K562 (cell line): ENCODE measurements around the gene ITK. TPM values are rescaled to one million over a fixed set of nuclear protein-coding genes. Genes with fewer than 3 reads are reported as not detected.
A peak's percentile ranks its signal among the peaks of the same experiment; 100 is the strongest.

Source experiments
- CBFA2T3 ChIP-seq: fragments of 450-650 bp; IDR thresholded peaks from 2 replicates; pipeline ENCODE4 v1.6.1; 2017
- ELF1 ChIP-seq: fragments of 200-800 bp; sonication (Bioruptor generic); IDR thresholded peaks from 2 replicates; pipeline ENCODE4 v1.6.1; 2016; ENCODE audit warnings: missing genetic modification characterization, missing compliant biosample characterization
- ETV5 ChIP-seq: sonication (generic); formaldehyde crosslinking; IDR thresholded peaks from 2 replicates; pipeline ENCODE4 v1.4.0; 2020; ENCODE audit warnings: low read depth, mild to moderate bottlenecking, missing genetic modification reagents
- GTF2E2 ChIP-seq: fragments of 200-800 bp; sonication (Bioruptor generic); IDR thresholded peaks from 2 replicates; pipeline ENCODE4 v1.6.1; 2016; ENCODE audit warnings: missing genetic modification characterization, missing compliant biosample characterization
- HDAC3 ChIP-seq: fragments of 450-650 bp; IDR thresholded peaks from 2 replicates; pipeline ENCODE4 v1.6.1; 2018; ENCODE audit warnings: borderline replicate concordance, mild to moderate bottlenecking, moderate library complexity; ENCODE audit not compliant: partially characterized antibody
- HNRNPLL ChIP-seq: fragments of 200-400 bp; formaldehyde crosslinking; IDR thresholded peaks from 2 replicates; pipeline ENCODE4 v1.6.1; 2017; ENCODE audit warnings: low read length, low read depth, mild to moderate bottlenecking; ENCODE audit not compliant: poor library complexity, severe bottlenecking
- KDM4B ChIP-seq, 2 experiments: fragments of 450-650 bp in 1 of 2; sonication (generic) in 1 of 2; IDR thresholded peaks; 2 replicates each; pipeline ENCODE4 v1.6.1; 2016 to 2017; ENCODE audit warnings: borderline replicate concordance in 2 of 2, antibody characterized with exemption in 1 of 2, low read depth in 1 of 2, mild to moderate bottlenecking in 1 of 2
- KHSRP ChIP-seq: fragments of 450-650 bp; IDR thresholded peaks from 2 replicates; pipeline ENCODE4 v1.6.1; 2017
- L3MBTL2 ChIP-seq: fragments of 450-650 bp; IDR thresholded peaks from 2 replicates; pipeline ENCODE4 v1.6.1; 2016; ENCODE audit warnings: mild to moderate bottlenecking, moderate library complexity
- MEF2D ChIP-seq: conservative IDR thresholded peaks from 2 replicates; pipeline ENCODE4 v1.6.1; 2016; ENCODE audit warnings: low read depth, missing genetic modification characterization, missing compliant biosample characterization
- NFRKB ChIP-seq: fragments of 450-650 bp; IDR thresholded peaks from 2 replicates; pipeline ENCODE4 v1.6.1; 2016; ENCODE audit warnings: low read depth
- PHF20 ChIP-seq: fragments of 450-650 bp; IDR thresholded peaks from 2 replicates; pipeline ENCODE4 v1.6.1; 2018; ENCODE audit not compliant: partially characterized antibody
- POLR2A ChIP-seq: fragments of 450-650 bp; conservative IDR thresholded peaks from 2 replicates; pipeline ENCODE4 v1.6.1; 2016
- POLR2AphosphoS5 ChIP-seq: IDR thresholded peaks from 2 replicates; pipeline ENCODE4 v1.6.1; 2011; ENCODE audit warnings: mild to moderate bottlenecking, low read depth, low read length, moderate library complexity; ENCODE audit not compliant: control insufficient read depth, insufficient read depth
- SP2 ChIP-seq: IDR thresholded peaks from 2 replicates; pipeline ENCODE4 v1.6.1; 2011; ENCODE audit warnings: mild to moderate bottlenecking, low read depth, low read length, moderate library complexity; ENCODE audit not compliant: poor library complexity, severe bottlenecking; ENCODE audit errors: extremely low read depth
- ZBTB17 ChIP-seq: fragments of 450-650 bp; formaldehyde crosslinking; IDR thresholded peaks from 2 replicates; pipeline ENCODE4 v1.4.0; 2020; ENCODE audit warnings: mild to moderate bottlenecking
- ZNF584 ChIP-seq: fragments of 200-800 bp; sonication (Bioruptor generic); IDR thresholded peaks from 2 replicates; pipeline ENCODE4 v1.6.1; 2016; ENCODE audit warnings: low read depth, mild to moderate bottlenecking, missing genetic modification characterization, missing compliant biosample characterization
- polyA plus RNA-seq, 8 experiments: library from polyadenylated mRNA; depleted of rRNA in 4 of 8; stranded (reverse) in 5 of 8; unstranded in 3 of 8; fragments of >200 nt; fragmentation: Nextera tagmentation in 2 of 8; fragmentation: Illumina TruSeq in 1 of 8; extraction: Ambion mirVana in 2 of 8; extraction: Trizol in 1 of 8; gene quantifications; 2 replicates each; pipeline versions ENCODE4 v1.2.1 to v1.2.3, GENCODE V29; 2011 to 2014; ENCODE audit warnings: inconsistent platforms in 1 of 8, missing spikeins in 1 of 8
- total RNA-seq, 7 experiments: library from RNA; depleted of rRNA in 6 of 7; stranded (reverse); fragments of >200 nt in 6 of 7; fragmentation: Illumina TruSeq in 2 of 7; extraction: Trizol in 2 of 7; gene quantifications; 2 replicates each; pipeline versions ENCODE4 v1.2.1 to v1.2.3, GENCODE V29; 2011 to 2021; ENCODE audit warnings: low replicate concordance in 1 of 7
- TF ChIP-seq, protein P1 (sequence below), 2 experiments: fragments of 200-800 bp in 1 of 2; sonication (Bioruptor generic) in 1 of 2; sonication (generic) in 1 of 2; formaldehyde crosslinking in 1 of 2; IDR thresholded peaks in 1 of 2; conservative IDR thresholded peaks in 1 of 2; 2 replicates each; pipeline versions ENCODE4 v1.5.0 to v1.6.1; 2016 to 2020; ENCODE audit warnings: missing compliant biosample characterization in 1 of 2, missing genetic modification characterization in 1 of 2, missing genetic modification reagents in 1 of 2
- TF ChIP-seq, protein P2 (sequence below), 2 experiments: fragments of 450-650 bp in 1 of 2; IDR thresholded peaks; 2 replicates each; pipeline ENCODE4 v1.6.1; 2011 to 2017; ENCODE audit warnings: low read depth in 2 of 2, antibody characterized with exemption in 1 of 2, borderline replicate concordance in 1 of 2, low read length in 1 of 2, mild to moderate bottlenecking in 1 of 2, mixed read lengths in 1 of 2; ENCODE audit not compliant: control insufficient read depth in 1 of 2
- TF ChIP-seq, protein P3 (sequence below): fragments of 150-350 bp; conservative IDR thresholded peaks from 2 replicates; pipeline ENCODE4 v1.6.1; 2014; ENCODE audit warnings: low read length

Gene ITK
- total and polyA plus RNA-seq, 9 of the 15 experiments (the other 6 are each of a cell fraction or from before 2014, with no cell fraction given) = 0.04 to 0.75 TPM; not detected in 7

DNA sequence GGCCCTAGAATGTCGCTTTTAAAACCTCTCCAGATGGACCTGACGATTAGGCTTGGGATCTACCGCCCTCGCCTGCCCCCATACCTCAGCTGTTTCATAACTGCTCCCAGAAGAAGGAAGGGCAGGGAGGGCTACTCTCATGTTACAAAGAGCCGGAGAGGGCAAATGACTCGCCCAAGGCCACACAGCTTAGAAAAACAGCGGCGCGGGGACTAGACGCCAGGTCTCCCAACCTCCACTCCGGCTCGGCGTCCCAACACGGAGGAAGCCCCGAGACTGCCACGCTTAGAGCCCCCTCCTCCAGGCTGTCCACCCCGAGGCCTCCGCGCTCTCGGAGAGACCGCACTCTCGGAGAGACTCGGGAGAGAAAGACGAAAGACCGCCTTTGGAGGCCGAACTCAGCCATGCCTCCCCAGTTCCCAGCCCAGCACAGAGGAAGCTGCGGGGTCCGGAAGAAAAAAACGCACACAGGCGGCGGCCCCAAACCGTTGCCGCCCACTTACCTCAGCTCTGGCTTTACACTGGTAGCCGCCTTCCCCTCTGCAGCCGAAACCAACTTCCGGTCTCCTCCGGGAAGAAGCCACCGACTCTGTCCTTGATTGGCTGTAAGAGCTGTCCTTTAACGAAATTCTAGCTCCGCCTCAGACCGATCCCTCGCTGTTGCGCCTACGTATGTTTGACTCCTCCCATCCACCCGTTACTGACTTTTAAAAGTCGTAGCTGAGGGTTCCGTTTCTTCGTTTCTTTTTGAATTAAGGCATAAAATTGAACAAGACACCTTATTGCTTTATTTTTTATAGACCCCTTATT lies 38.1 kb upstream of the ITK start, which contains the start of gene MED7 (continued):
- TF ChIP-seq SP2 = peak; percentile 60
- TF ChIP-seq NFRKB = peak; percentile 68; the same call in 1 of the 2 replicates
- peak in 1 of 2 experiments; percentile 71; a peak in 1 of 4 replicates for TF ChIP-seq KDM4B (IDR thresholded peaks at IDR 0.05; ENCODE audit: borderline replicate concordance in 2 of 2, low read depth in 1 of 2)
- TF ChIP-seq HNRNPLL = peak; percentile 80
- peak; percentile 59 for TF ChIP-seq POLR2AphosphoS5
- TF ChIP-seq GTF2E2 (tag) = peak; percentile 87
- 0 out of 2 replicates have a peak, but pooled peaks have one; percentile 39 for TF ChIP-seq ZNF584 (CRISPR knock-in tag)
- TF ChIP-seq, protein P1, sequence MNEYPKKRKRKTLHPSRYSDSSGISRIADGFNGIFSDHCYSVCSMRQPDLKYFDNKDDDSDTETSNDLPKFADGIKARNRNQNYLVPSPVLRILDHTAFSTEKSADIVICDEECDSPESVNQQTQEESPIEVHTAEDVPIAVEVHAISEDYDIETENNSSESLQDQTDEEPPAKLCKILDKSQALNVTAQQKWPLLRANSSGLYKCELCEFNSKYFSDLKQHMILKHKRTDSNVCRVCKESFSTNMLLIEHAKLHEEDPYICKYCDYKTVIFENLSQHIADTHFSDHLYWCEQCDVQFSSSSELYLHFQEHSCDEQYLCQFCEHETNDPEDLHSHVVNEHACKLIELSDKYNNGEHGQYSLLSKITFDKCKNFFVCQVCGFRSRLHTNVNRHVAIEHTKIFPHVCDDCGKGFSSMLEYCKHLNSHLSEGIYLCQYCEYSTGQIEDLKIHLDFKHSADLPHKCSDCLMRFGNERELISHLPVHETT (CRISPR knock-in tag; conservative IDR thresholded peaks at IDR 0.05 in 1 of 2, IDR thresholded peaks at IDR 0.05 in 1 of 2) = no peak; a peak in 1 of 4 replicates
- TF ChIP-seq KHSRP = no peak
- 0 out of 2 replicates have a peak, but pooled peaks have one; percentile 34 for TF ChIP-seq MEF2D (tag)
- TF ChIP-seq POLR2A = peak; percentile 88
- TF ChIP-seq CBFA2T3 = peak; percentile 62
- peak; percentile 85 for TF ChIP-seq ELF1 (tag)
- TF ChIP-seq L3MBTL2 = peak; percentile 25; the same call in 1 of the 2 replicates
- TF ChIP-seq, protein P2, sequence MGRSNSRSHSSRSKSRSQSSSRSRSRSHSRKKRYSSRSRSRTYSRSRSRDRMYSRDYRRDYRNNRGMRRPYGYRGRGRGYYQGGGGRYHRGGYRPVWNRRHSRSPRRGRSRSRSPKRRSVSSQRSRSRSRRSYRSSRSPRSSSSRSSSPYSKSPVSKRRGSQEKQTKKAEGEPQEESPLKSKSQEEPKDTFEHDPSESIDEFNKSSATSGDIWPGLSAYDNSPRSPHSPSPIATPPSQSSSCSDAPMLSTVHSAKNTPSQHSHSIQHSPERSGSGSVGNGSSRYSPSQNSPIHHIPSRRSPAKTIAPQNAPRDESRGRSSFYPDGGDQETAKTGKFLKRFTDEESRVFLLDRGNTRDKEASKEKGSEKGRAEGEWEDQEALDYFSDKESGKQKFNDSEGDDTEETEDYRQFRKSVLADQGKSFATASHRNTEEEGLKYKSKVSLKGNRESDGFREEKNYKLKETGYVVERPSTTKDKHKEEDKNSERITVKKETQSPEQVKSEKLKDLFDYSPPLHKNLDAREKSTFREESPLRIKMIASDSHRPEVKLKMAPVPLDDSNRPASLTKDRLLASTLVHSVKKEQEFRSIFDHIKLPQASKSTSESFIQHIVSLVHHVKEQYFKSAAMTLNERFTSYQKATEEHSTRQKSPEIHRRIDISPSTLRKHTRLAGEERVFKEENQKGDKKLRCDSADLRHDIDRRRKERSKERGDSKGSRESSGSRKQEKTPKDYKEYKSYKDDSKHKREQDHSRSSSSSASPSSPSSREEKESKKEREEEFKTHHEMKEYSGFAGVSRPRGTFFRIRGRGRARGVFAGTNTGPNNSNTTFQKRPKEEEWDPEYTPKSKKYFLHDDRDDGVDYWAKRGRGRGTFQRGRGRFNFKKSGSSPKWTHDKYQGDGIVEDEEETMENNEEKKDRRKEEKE (IDR thresholded peaks at IDR 0.05; ENCODE audit: borderline replicate concordance in 1 of 2, control insufficient read depth in 1 of 2, low read depth in 2 of 2, low read length in 1 of 2) = no peak
- TF ChIP-seq, protein P3, sequence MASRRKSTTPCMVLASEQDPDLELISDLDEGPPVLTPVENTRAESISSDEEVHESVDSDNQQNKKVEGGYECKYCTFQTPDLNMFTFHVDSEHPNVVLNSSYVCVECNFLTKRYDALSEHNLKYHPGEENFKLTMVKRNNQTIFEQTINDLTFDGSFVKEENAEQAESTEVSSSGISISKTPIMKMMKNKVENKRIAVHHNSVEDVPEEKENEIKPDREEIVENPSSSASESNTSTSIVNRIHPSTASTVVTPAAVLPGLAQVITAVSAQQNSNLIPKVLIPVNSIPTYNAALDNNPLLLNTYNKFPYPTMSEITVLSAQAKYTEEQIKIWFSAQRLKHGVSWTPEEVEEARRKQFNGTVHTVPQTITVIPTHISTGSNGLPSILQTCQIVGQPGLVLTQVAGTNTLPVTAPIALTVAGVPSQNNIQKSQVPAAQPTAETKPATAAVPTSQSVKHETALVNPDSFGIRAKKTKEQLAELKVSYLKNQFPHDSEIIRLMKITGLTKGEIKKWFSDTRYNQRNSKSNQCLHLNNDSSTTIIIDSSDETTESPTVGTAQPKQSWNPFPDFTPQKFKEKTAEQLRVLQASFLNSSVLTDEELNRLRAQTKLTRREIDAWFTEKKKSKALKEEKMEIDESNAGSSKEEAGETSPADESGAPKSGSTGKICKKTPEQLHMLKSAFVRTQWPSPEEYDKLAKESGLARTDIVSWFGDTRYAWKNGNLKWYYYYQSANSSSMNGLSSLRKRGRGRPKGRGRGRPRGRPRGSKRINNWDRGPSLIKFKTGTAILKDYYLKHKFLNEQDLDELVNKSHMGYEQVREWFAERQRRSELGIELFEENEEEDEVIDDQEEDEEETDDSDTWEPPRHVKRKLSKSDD = no peak
- TF ChIP-seq ZBTB17 (CRISPR knock-in tag) = peak; percentile 82
- peak; percentile 38 for TF ChIP-seq HDAC3
- TF ChIP-seq PHF20 = peak; percentile 66
- TF ChIP-seq ETV5 (CRISPR knock-in tag) = peak; percentile 78; the same call in 1 of the 2 replicates
